Measurements from ENCODE around the gene DSC2. TPM values are rescaled to one million over a fixed set of nuclear protein-coding genes. Genes with fewer than 3 reads are reported as not detected.
"Not testable (repeated sequence)": the region's sequence is repeated elsewhere in the genome, so short reads cannot be mapped to it uniquely, and the experiment has no call there.

The DSC2 gene
- total RNA-seq, 1 donor from 2014 or later: 1.6 TPM

DNA sequence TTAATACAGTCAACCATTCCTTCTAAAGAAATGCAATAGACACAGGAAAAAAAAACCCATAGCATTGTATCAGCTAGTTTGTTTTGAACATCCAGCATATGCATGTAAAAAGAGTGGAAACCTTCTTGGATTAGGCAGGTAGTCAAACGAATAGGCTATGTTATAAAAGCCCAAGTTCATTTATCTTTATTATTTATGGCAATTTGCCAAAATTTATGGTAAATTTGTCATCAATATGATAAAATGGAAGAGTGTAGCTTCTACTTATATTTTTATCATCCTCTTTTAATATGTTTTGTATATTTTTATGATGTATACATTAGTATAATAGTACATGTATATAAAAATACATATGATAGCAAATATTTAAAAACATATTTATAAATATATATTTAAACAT, 36.5 kb upstream of the DSC2 start:
- Mint-ChIP-seq H3K4me1 (ENCODE audit: unreplicated experiment) (no peaks in the 10 kb centered on the region), H3K4me3 (ENCODE audit: unreplicated experiment) (no peak overlapping the region), H3K27me3 (ENCODE audit: unreplicated experiment) (peaks cover 55% of the 10 kb centered on the region), H3K27ac (ENCODE audit: unreplicated experiment) (no peak overlapping the region), H3K9me3 (ENCODE audit: unreplicated experiment) (no peaks in the 10 kb centered on the region), H3K36me3 (ENCODE audit: unreplicated experiment) (no peaks in the 10 kb centered on the region)
- TF ChIP-seq, protein P1, sequence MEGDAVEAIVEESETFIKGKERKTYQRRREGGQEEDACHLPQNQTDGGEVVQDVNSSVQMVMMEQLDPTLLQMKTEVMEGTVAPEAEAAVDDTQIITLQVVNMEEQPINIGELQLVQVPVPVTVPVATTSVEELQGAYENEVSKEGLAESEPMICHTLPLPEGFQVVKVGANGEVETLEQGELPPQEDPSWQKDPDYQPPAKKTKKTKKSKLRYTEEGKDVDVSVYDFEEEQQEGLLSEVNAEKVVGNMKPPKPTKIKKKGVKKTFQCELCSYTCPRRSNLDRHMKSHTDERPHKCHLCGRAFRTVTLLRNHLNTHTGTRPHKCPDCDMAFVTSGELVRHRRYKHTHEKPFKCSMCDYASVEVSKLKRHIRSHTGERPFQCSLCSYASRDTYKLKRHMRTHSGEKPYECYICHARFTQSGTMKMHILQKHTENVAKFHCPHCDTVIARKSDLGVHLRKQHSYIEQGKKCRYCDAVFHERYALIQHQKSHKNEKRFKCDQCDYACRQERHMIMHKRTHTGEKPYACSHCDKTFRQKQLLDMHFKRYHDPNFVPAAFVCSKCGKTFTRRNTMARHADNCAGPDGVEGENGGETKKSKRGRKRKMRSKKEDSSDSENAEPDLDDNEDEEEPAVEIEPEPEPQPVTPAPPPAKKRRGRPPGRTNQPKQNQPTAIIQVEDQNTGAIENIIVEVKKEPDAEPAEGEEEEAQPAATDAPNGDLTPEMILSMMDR (IDR thresholded peaks at IDR 0.05): no peak
- DNase-seq (ENCODE audit: extremely low spot score, unreplicated experiment): no peak

DNA sequence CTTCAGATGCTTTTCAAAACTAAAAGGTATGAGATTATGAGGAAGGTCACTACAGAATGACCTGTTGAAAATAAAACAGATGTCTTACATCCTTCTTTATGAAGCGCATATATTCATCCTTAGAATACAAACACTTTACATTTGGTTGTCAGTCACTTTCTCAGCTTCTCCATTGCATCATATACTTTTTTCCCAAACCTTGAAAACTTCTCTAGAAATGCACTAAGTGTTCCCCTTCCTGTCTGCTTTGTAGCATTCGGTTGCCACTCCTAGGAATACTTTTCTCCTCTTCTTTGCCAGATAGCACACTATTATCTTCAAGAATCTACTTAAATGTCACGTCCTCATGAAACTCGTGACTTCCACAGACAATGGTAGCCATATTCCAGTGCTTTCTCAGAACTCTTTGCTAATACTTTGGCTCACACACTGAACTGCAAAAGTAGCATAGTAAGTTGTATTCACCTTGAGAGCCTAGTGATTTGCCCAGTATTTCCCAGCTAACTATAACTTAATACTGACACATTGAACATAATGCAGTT, 32.8 kb upstream of the DSC2 start:
- no peak for DNase-seq (ENCODE audit: extremely low spot score, unreplicated experiment)
- Mint-ChIP-seq H3K4me3 (ENCODE audit: unreplicated experiment) (no peak overlapping the region), H3K27me3 (ENCODE audit: unreplicated experiment) (peaks cover 63% of the 10 kb centered on the region), H3K36me3 (ENCODE audit: unreplicated experiment) (no peaks in the 10 kb centered on the region), H3K9me3 (ENCODE audit: unreplicated experiment) (no peaks in the 10 kb centered on the region), H3K4me1 (ENCODE audit: unreplicated experiment) (no peaks in the 10 kb centered on the region), H3K27ac (ENCODE audit: unreplicated experiment) (no peak overlapping the region)
- TF ChIP-seq, protein P1 (IDR thresholded peaks at IDR 0.05): no peak

DNA sequence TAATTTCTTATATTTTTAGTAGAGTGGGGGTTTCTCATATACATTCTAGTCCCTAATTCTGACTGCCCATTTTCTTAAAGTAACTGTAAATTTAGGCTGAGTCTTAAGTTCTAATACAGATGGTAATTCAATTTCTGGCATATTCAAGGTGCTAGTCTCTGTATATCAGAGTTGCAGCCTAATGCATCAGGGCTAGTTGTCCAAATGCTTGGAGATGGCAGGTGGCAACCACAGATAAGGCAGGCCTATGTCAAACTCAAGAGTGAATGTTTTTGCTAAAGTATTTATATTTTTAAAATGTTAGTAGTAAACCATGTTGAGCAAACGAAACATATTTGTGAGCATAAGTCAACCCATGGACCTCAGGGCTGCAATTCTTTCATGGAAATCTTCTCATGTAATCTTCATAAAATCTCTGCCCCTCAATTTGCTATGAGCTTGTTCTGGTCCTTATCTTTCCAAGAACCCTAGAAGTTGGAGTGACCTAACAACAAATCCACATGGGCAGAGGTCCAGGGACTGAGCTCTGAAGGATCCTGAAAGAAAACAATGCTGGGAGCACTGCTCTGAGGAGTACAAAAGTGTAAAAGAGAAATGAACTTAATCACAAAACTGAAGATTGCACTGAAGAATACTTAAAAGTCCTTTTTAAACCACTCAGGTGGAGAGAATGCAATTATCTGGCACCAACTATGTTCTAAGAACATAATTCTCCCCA, 27.3 kb upstream of the DSC2 start:
- no peak for DNase-seq (ENCODE audit: extremely low spot score, unreplicated experiment)
- no peaks in the 10 kb centered on the region for H3K9me3 Mint-ChIP-seq (ENCODE audit: unreplicated experiment)
- H3K36me3 Mint-ChIP-seq (ENCODE audit: unreplicated experiment): no peaks in the 10 kb centered on the region
- peaks cover 49% of the 10 kb centered on the region for H3K27me3 Mint-ChIP-seq (ENCODE audit: unreplicated experiment)
- TF ChIP-seq, protein P1 (IDR thresholded peaks at IDR 0.05): no peak
- no peak overlapping the region for H3K27ac Mint-ChIP-seq (ENCODE audit: unreplicated experiment)
- no peaks in the 10 kb centered on the region for H3K4me1 Mint-ChIP-seq (ENCODE audit: unreplicated experiment)
- no peak overlapping the region for H3K4me3 Mint-ChIP-seq (ENCODE audit: unreplicated experiment)

DNA sequence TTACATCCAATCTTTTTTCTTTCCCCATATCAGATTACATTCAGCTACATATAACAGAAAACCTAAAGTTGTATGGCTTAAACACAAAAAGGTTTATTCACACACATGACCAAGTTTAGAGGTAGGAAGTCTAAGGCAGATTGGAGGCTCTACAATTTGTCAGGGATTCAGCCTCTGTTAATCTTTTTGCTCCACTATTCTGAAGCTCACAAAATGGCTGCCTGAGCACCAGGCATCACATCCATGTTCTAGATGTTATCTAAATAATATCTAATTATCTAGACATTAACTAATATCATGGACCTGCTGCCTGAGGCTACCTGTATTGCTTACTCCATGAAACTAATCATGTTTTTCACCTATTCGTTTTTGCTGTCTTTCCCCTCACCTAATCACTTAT, 23.7 kb upstream of the DSC2 start:
- Mint-ChIP-seq H3K4me3 (ENCODE audit: unreplicated experiment) (no peak overlapping the region), H3K4me1 (ENCODE audit: unreplicated experiment) (no peaks in the 10 kb centered on the region), H3K9me3 (ENCODE audit: unreplicated experiment) (no peaks in the 10 kb centered on the region), H3K27ac (ENCODE audit: unreplicated experiment) (no peak overlapping the region), H3K36me3 (ENCODE audit: unreplicated experiment) (no peaks in the 10 kb centered on the region), H3K27me3 (ENCODE audit: unreplicated experiment) (peaks cover 26% of the 10 kb centered on the region)
- no peak for DNase-seq (ENCODE audit: extremely low spot score, unreplicated experiment)
- TF ChIP-seq, protein P1 (IDR thresholded peaks at IDR 0.05): no peak

DNA sequence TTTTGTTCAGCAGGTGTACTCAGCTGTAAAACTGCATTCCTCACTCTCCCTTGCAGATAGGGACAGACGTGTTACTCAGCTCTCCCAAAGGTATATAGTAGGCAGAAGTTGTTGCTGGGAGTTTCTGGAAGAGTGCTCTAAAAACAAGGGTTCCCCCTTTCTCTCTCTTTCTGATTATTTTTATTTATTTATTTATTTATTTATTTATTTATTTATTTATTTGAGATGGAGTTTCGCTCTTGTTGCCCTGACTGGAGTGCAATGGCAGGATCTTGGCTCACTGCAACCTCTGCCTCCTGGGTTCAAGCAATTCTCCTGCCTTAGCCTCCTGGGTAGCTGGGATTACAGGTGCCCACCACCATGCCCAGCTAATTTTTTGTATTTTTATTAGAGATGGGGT, 20.9 kb upstream of the DSC2 start:
- DNase-seq (ENCODE audit: extremely low spot score, unreplicated experiment); H3K4me1 Mint-ChIP-seq (ENCODE audit: unreplicated experiment); H3K4me3 Mint-ChIP-seq (ENCODE audit: unreplicated experiment); H3K36me3 Mint-ChIP-seq (ENCODE audit: unreplicated experiment); H3K27ac Mint-ChIP-seq (ENCODE audit: unreplicated experiment); H3K9me3 Mint-ChIP-seq (ENCODE audit: unreplicated experiment): not testable (repeated sequence)
- H3K27me3 Mint-ChIP-seq (ENCODE audit: unreplicated experiment): peaks cover 24% of the 10 kb centered on the region
